ENCODE data around the gene CDC42EP4.

The CDC42EP4 gene

GRCh38 chr17:73247726-73248125, 64.1 kb downstream of the CDC42EP4 start:
- DNase-seq: no peak

- DNase-seq: no peak
Measured at GRCh38 chr17:73240561-73240960, 71.2 kb downstream of the CDC42EP4 start.

- DNase-seq: no peak
Measured at GRCh38 chr17:73237714-73238113, 74.1 kb downstream of the CDC42EP4 start.

GRCh38 chr17:73234736-73235135, 77.1 kb downstream of the CDC42EP4 start:
- no peak for DNase-seq
